ENCODE measurements around the gene BEND5. TPM values are rescaled to one million over a fixed set of nuclear protein-coding genes. Genes with fewer than 3 reads are reported as not detected.

The BEND5 gene
- total and polyA plus RNA-seq, 2 of the 13 experiments (the other 11 are each of a cell fraction or from before 2014, with no cell fraction given): 0.11 TPM; not detected in 1

GRCh38 chr1:48692235-48692634, 84.5 kb downstream of the BEND5 start:
- POLR2A ChIA-PET: no interaction called here
- Histone ChIP-seq H4K20me1 (ENCODE audit: insufficient read depth, low read length) (no peaks in the 10 kb centered on the region), H3K79me2 (ENCODE audit: insufficient read depth, low read length) (no peaks in the 10 kb centered on the region), H3K4me1 (ENCODE audit: insufficient read depth, low read length) (no peaks in the 10 kb centered on the region), H3K9ac (ENCODE audit: insufficient read depth, low read depth, low read length) (no peak overlapping the region), H3K27me3 (ENCODE audit: control insufficient read depth in 1 of 2, insufficient read depth in 2 of 2, low read length in 2 of 2) (no peaks in the 10 kb centered on the region; a peak in 2 of 5 replicates), H2AFZ (ENCODE audit: low read length) (no peak overlapping the region), H3K9me3 (ENCODE audit: low read length) (no peaks in the 10 kb centered on the region), H3K4me2 (ENCODE audit: low read depth, low read length) (no peak overlapping the region), H3K4me3 (replicated peaks in 1 of 3; ENCODE audit: insufficient read depth in 1 of 3, low read depth in 2 of 3, low read length in 3 of 3) (no peak overlapping the region), H3K36me3 (replicated peaks in 1 of 2; ENCODE audit: control insufficient read depth in 1 of 2, insufficient read depth in 2 of 2, low read length in 2 of 2) (no peaks in the 10 kb centered on the region), H3K27ac (ENCODE audit: extremely low read length, insufficient read depth, low read length) (no peak overlapping the region)
- TF ChIP-seq ZNF7 (CRISPR knock-in tag; IDR thresholded peaks at IDR 0.05) (no peak), ZFP36 (IDR thresholded peaks at IDR 0.05; ENCODE audit: borderline replicate concordance, low read depth, low read length, partially characterized antibody) (no peak), ZXDC (CRISPR knock-in tag; IDR thresholded peaks at IDR 0.05) (no peak), SALL2 (CRISPR knock-in tag; IDR thresholded peaks at IDR 0.05) (no peak), ATF7 (IDR thresholded peaks at IDR 0.05) (no peak), ATF7 (CRISPR knock-in tag; IDR thresholded peaks at IDR 0.05) (no peak), ZNF34 (CRISPR knock-in tag; IDR thresholded peaks at IDR 0.05; ENCODE audit: borderline replicate concordance) (no peak), U2AF1 (optimal IDR thresholded peaks at IDR 0.05; ENCODE audit: low read depth, low read length) (no peak)
- TF ChIP-seq, protein P1, sequence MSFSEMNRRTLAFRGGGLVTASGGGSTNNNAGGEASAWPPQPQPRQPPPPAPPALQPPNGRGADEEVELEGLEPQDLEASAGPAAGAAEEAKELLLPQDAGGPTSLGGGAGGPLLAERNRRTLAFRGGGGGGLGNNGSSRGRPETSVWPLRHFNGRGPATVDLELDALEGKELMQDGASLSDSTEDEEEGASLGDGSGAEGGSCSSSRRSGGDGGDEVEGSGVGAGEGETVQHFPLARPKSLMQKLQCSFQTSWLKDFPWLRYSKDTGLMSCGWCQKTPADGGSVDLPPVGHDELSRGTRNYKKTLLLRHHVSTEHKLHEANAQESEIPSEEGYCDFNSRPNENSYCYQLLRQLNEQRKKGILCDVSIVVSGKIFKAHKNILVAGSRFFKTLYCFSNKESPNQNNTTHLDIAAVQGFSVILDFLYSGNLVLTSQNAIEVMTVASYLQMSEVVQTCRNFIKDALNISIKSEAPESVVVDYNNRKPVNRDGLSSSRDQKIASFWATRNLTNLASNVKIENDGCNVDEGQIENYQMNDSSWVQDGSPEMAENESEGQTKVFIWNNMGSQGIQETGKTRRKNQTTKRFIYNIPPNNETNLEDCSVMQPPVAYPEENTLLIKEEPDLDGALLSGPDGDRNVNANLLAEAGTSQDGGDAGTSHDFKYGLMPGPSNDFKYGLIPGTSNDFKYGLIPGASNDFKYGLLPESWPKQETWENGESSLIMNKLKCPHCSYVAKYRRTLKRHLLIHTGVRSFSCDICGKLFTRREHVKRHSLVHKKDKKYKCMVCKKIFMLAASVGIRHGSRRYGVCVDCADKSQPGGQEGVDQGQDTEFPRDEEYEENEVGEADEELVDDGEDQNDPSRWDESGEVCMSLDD (CRISPR knock-in tag; IDR thresholded peaks at IDR 0.05; ENCODE audit: borderline replicate concordance): no peak
- in situ Hi-C loops (cut with HindIII; ENCODE audit: extremely low pct_ligation_motif_present, low pct_unique_long_range_greater_than_20kb): loop anchor here (10.0 kb wide), 1 partner anchor 117 kb away; no protein-coding TSS in a partner anchor
- FAIRE-seq (no peak), ATAC-seq (no peak), DNase-seq (ENCODE audit: low spot score) (no peak)
- no TSS peak for BruUV-seq (replicated peaks)
- intact Hi-C loops (cut with micrococcal nuclease; ENCODE audit: unreplicated experiment): no loop called here
- CTCF ChIA-PET (ENCODE audit: low intra/inter-chr PET ratio, low total read pairs): no interaction called here
- 64% methylated on average over 9 of the region's 9 CpGs for WGBS (ENCODE audit: low lambda C conversion rate)

All from HepG2 (cell line).